GM08714 (cell line): ENCODE data around the gene HNRNPA2B1.
A peak's percentile ranks its signal among the peaks of the same experiment; 100 is the strongest.
"Not testable (repeated sequence)": the region's sequence is repeated elsewhere in the genome, so short reads cannot be mapped to it uniquely, and the experiment has no call there.

Source experiments
- H3K4me3 ChIP-seq: fragments of 200-500 bp; sonication (Bioruptor generic); 2 replicates; pipeline ENCODE4 v1.5.1; 2014; ENCODE audit warnings: mild to moderate bottlenecking, low read length, inconsistent platforms
- ZNF274 ChIP-seq: IDR thresholded peaks from 2 replicates; pipeline ENCODE4 v1.6.1; 2012; ENCODE audit warnings: mild to moderate bottlenecking, low read depth, low read length

Gene HNRNPA2B1

DNA sequence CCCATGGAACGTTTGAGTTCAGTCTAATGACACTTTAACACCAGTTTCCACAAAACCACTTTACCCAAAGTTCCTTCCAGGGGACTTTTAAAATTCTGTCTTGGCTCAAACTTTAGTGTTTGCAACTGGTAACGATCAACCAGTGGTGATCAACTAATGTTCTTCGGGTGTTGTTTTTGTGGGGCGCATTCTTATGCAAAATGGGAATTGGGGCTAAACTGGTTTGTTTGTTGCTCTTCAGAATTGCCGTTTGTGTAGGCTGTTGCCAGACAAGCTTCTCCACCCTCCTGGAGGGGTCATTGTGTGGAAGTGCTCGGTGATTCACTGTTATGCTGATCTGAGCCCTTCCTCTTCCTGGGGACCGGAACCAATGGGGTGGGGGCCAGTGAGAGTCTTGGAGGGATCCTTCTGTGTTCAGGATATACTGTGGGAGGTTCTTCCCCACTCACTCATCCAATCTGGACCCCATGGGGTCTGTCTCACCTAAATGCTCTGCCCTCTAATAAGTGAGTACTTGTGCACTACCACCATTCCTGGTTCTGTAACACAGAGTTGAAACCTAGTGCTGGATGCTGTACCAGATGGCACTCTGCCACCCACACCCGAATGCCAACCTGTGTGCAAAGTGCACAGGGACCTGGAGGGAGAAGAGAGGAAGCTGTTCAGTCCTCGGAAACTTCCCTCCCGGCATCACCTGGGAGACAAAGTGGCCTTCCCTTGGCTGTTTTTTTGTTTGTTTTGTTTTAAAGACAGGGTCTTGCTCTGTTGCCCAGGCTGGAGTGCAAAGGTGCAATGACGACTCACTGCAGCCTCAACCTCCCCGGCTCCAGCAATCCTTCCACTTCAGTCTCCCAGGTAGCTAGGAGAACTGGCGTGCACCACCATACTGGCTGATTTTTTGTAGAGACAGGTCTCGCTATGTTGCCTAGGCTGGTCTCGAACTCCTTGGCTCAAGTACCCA lies 46.4 kb downstream of the HNRNPA2B1 start:
- peak overlapping the region; percentile 97 for H3K4me3 ChIP-seq
- no peak for TF ChIP-seq ZNF274

DNA sequence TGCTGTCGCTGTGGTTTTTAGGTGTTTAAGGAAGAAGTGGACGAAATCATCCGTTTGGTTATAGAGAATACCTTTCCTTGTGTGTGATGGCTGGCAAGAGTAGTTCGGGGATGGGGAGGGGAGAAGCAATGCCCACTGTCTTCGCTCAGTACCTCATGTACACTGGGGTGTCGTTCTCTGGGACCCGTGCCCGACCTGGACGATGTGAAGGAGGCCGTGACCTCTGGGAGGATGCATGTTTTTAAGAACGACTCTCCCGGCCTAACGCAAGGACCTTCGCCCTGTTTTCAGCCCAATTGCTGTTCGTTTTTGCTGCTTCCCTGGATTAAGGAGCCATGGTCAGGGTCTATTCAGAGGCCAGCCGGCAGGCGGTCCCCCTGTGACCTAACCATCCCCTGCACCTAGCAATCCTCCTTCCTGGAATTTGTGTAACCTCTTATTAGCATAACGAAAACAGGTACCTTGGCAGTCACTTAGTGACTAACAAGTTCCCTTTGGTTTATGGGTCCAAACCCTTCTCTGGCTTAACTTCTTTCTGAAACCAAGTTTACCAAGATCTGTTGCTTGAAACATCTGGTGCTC lies 47.2 kb downstream of the HNRNPA2B1 start:
- no peak for TF ChIP-seq ZNF274
- H3K4me3 ChIP-seq, result peak overlapping the region; percentile 97

DNA sequence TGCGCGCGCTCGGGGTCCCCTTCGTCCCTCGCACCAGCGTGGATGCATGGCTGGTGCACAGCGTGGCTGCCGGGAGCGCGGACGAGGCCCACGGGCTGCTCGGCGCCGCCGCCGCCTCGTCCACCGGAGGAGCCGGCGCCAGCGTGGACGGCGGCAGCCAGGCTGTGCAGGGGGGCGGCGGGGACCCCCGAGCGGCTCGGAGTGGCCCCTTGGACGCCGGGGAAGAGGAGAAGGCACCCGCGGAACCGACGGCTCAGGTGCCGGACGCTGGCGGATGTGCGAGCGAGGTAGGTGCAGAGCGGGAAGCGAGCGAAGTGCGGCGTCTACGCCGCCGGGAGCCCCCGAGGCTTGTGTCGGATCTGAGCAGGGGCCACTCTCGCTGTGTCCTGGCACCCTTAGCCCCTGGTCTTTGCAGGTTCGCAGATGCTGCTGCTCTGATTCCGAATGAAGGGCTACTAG lies 47.7 kb downstream of the HNRNPA2B1 start:
- peak overlapping the region; percentile 97 for H3K4me3 ChIP-seq

DNA sequence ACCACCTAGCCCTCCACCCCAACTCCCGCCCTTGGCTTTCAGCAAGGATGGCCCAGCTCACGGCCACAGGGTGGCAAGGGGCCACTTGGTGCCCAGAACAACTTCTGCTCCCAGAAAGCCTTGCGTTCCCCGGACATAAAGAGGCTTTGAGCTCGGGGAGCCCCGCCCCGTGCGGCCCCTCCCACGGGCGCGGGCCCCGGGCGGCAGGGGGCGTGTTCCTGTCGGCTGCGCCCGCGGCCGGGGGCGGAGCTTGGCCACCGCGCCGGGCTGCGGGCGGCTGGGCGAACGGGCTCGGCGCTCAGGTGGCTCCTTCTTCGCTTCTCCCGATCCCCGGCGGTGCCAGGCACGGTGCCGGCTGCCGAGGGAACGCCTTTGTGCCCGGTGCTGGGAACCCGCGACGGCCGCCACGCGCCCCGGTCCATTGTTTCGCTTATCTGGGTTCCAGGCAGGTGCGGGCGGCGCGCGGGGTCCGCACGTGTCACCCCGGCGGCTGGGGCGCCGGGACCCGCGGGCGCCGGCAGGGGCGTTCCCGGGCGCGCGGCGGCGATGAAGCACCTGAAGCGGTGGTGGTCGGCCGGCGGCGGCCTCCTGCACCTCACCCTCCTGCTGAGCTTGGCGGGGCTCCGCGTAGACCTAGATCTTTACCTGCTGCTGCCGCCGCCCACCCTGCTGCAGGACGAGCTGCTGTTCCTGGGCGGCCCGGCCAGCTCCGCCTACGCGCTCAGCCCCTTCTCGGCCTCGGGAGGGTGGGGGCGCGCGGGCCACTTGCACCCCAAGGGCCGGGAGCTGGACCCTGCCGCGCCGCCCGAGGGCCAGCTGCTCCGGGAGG lies 48.4 kb downstream of the HNRNPA2B1 start, which contains the start of gene NFE2L3:
Gene NFE2L3, plus strand, starts transcription at position 246 of the 829 bp plus-strand sequence. Its CDS starts 301 bp downstream, at position 547.
- no peak for TF ChIP-seq ZNF274
- peak within 1 kb of the TSS; percentile 97 for H3K4me3 ChIP-seq

DNA sequence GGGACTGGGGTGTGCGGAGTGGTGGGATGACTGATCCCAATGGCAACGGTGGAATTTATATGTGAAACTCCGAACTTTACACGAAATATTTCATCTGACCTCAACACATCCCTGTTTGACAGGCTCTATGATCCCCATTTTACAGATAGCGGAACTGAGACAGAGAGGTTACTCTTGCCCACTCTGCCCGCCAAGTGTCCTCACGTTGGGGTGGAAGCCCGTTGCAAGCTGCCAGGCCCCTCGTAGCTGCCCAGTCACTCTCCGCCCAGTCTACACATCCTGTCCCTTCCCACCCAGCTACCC lies 48.9 kb downstream of the HNRNPA2B1 start:
- H3K4me3 ChIP-seq, result peak overlapping the region; percentile 97; the same call in 1 of the 2 replicates
- no peak for TF ChIP-seq ZNF274

DNA sequence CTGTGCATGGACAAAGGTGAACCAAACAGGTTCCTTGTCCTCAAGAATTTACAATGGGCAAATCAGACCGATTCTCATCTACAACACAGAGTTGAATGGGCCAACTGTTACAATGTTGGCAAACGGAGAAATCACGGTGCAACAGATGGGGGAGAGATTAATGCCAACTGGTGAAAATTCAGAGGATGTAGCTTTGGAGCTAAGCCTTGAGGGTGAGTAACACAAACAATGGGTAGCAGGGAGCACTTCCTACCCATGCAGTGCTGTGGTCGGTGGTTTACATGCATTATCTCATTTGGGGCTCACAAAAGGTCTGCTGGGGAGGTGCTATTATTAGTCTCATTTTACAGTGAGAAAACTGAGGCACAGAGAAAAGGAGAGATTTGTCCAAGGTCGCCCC lies 49.5 kb downstream of the HNRNPA2B1 start:
- no peak for TF ChIP-seq ZNF274
- H3K4me3 ChIP-seq, result no peak overlapping the region

DNA sequence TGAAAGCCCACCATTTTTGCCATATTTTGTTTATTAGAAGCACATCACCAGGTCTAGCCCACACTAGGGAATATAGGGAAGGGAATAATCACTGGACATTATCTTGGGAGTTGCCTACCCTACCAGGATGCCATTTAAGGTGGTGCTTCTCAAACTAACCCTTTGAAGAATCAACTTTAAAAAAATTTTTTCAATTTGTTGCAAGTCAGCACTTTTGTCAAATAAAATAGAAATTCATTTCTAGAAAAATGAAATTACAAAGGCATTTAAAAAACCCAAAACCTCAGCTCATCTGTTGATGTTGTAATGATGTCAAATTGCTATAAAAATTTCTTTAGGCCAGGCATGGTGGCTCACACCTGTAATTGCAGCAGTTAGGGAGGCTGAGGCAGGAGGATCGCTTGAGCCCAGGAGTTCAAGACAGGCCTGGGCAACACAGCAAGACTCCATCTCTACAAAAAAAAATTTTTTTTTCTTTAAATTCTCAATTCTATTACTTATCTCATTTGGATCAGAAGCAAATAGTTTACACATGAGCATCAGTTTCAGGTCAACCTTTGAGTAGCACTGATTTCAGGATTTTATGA lies 51.1 kb downstream of the HNRNPA2B1 start:
- TF ChIP-seq ZNF274, result no peak
- H3K4me3 ChIP-seq, result no peak overlapping the region

DNA sequence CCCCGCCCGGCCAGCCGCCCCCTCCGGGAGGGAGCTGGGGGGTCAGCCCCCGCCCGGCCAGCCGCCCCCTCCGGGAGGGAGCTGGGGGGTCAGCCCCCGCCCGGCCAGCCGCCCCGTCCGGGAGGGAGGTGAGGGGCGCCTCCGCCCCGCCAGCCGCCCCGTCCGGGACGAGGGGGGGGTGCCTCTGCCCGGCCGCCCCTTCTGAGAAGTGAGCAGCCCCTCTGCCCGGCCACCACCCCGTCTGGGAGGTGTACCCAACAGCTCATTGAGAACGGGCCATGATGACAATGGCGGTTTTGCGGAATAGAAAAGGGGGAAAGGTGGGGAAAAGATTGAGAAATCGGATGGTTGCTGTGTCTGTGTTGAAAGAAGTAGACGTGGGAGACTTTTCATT lies 52.2 kb downstream of the HNRNPA2B1 start:
- not testable (repeated sequence) for H3K4me3 ChIP-seq

DNA sequence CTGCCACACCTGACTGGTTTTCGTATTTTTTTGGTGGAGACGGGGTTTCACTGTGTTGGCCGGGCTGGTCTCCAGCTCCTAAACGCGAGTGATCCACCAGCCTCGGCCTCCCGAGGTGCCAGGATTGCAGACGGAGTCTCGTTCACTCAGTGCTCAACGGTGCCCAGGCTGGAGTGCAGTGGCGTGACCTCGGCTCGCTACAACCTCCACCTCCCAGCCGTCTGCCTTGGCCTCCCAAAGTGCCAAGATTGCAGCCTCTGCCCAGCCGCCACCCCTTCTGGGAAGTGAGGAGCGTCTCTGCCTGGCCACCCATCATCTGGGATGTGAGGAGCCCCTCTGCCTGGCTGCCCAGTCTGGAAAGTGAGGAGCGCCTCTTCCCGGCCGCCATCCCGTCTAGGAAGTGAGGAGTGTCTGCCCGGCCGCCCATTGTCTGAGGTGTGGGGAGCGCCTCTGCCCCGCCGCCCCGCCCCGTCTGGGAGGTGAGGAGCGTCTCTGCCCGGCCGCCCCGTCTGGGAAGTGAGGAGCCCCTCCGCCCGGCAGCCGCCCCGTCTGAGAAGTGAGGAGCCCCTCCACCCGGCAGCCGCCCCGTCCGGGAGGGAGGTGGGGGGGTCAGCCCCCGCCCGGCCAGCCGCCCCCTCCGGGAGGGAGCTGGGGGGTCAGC lies 52.8 kb downstream of the HNRNPA2B1 start:
- not testable (repeated sequence) for H3K4me3 ChIP-seq

DNA sequence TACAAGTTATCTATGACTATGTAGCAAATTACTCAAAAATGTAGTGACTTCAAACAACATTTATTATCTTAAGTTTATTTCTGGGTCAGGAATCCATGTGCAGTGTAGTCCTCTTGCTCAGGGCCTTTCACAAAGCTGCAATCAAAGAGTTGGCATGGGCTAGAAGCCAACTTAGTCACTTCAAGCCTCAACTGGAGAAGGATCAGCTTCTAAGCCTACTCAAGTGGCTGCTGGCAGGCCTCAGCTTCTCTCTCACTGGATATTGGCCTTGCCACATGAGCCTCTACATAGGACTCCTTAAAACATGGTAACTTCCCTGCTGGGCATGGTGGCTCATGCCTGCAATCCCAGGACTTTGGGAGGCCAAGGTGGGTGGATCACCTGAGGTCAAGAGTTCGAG lies 53.5 kb downstream of the HNRNPA2B1 start:
- TF ChIP-seq ZNF274, result no peak
- no peak overlapping the region for H3K4me3 ChIP-seq

DNA sequence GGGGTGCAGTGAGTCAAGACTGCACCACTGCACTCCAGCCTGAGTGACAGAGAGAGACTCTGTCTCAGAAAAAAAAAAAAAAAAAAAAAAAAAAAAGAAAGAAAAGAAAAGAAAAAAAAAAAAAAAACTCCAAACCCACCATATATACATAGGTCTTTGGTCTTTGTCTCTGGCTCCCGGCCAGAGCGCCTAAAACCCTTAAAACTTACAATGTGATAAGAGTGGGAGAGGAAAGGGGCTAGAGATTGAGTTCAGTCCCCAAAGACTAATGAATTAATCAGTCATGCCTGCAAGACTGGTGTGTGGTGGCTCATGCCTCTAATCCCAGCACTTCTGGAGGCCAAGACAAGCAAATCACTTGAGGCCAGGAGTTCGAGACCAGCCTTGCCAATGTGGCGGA lies 55.3 kb downstream of the HNRNPA2B1 start:
- no peak for TF ChIP-seq ZNF274

DNA sequence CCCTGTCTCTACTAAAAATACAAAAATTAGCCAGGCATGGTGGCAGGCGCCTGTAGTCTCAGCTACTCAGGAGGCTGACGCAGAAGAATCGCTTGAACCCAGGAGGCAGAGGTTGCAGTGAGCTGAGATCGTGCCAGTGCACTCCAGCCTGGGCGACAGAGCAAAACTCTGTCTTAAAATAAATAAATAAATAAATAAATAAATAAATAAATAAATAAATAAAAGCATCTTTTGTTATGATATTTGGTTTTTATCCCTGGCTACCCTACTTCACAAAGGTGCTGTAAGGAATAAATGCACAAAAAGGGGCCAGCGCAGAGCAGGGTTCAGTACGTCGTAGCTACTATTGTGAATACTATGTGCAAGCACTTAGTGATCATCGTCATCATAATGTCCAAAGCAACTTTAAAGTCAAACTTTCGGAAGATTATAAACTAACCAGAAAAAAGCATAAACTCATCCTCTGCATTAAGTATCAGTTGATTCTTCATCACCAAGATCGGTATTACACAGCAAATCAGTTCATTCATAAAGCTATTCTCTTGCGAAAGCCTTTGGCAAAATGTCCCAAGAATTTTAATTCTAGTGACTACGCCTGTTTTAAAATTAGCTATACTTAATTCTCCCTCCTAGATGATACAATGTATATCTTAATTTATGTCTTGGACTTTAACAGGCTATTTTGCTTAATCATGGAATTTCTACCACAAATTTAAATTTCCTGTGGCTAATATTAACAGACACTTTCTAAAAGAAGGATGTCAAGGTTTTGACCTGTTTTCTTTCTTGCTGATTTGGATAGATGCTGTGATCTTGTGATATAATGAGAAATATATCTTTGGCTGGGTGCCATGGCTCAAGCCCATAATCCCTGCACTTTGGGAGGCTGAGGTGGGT lies 56.1 kb downstream of the HNRNPA2B1 start:
- no peak overlapping the region for H3K4me3 ChIP-seq
- no peak for TF ChIP-seq ZNF274

More for the DNA sequence above, 55.3 kb downstream of the HNRNPA2B1 start:
- H3K4me3 ChIP-seq, result no peak overlapping the region
